H9 (cell line): ENCODE measurements around the gene ING1. TPM values are rescaled to one million over a fixed set of nuclear protein-coding genes. Genes with fewer than 3 reads are reported as not detected.
A peak's percentile ranks its signal among the peaks of the same experiment; 100 is the strongest.

ENCODE experiments used
- DNase-seq: peaks from one replicate; pipeline ENCODE4 v3.0.0-alpha.2; 2017
- H2AFZ ChIP-seq: one replicate; pipeline ENCODE4 v1.6.1; 2013; ENCODE audit warnings: mild to moderate bottlenecking, low read length, control low read depth, moderate library complexity
- H2AK5ac ChIP-seq: 2 replicates; pipeline ENCODE4 v1.6.1; 2013; ENCODE audit warnings: low read length, control low read depth, mixed read lengths; ENCODE audit not compliant: insufficient read length
- H2BK120ac ChIP-seq: one replicate; pipeline ENCODE4 v1.6.1; 2013; ENCODE audit warnings: low read depth, mild to moderate bottlenecking, low read length, control low read depth, inconsistent platforms; ENCODE audit not compliant: poor library complexity, severe bottlenecking
- H2BK12ac ChIP-seq: 2 replicates; pipeline ENCODE4 v1.6.1; 2013; ENCODE audit warnings: low read length, control low read depth, mixed read lengths, low read depth; ENCODE audit not compliant: insufficient read length
- H2BK15ac ChIP-seq: 2 replicates; pipeline ENCODE4 v1.6.1; 2013; ENCODE audit warnings: low read depth, low read length, control low read depth
- H2BK20ac ChIP-seq: one replicate; pipeline ENCODE4 v1.6.1; 2013; ENCODE audit warnings: low read depth, mild to moderate bottlenecking, low read length, control low read depth, inconsistent platforms; ENCODE audit not compliant: poor library complexity, severe bottlenecking
- H2BK5ac ChIP-seq: 2 replicates; pipeline ENCODE4 v1.6.1; 2013; ENCODE audit warnings: low read length, control low read depth, mixed read lengths; ENCODE audit not compliant: insufficient read length
- H3K14ac ChIP-seq: 2 replicates; pipeline ENCODE4 v1.6.1; 2013; ENCODE audit warnings: low read length, control low read depth; ENCODE audit not compliant: insufficient read depth
- H3K18ac ChIP-seq: 2 replicates; pipeline ENCODE4 v1.6.1; 2013; ENCODE audit warnings: low read depth, mild to moderate bottlenecking, mixed read lengths, low read length, control low read depth; ENCODE audit not compliant: insufficient read length
- H3K23ac ChIP-seq: 2 replicates; pipeline ENCODE4 v1.6.1; 2013; ENCODE audit warnings: low read length, control low read depth, mixed read lengths, low read depth; ENCODE audit not compliant: insufficient read length
- H3K23me2 ChIP-seq: 2 replicates; pipeline ENCODE4 v1.6.1; 2013; ENCODE audit warnings: low read depth, mild to moderate bottlenecking, mixed read lengths, low read length, control low read depth; ENCODE audit not compliant: insufficient read length, poor library complexity, severe bottlenecking
- H3K27ac ChIP-seq: 2 replicates; pipeline ENCODE4 v1.5.1; 2013; ENCODE audit warnings: low read length, control low read depth, mixed read lengths, low read depth; ENCODE audit not compliant: insufficient read length
- H3K27me3 ChIP-seq: 2 replicates; pipeline ENCODE4 v1.6.1; 2013; ENCODE audit warnings: low read length, control low read depth, inconsistent platforms; ENCODE audit not compliant: insufficient read depth
- H3K4ac ChIP-seq: 2 replicates; pipeline ENCODE4 v1.6.1; 2013; ENCODE audit warnings: low read depth, mild to moderate bottlenecking, control low read depth, inconsistent platforms, low read length, moderate library complexity
- H3K4me1 ChIP-seq: 2 replicates; pipeline ENCODE4 v1.6.1; 2013; ENCODE audit warnings: low read length, control low read depth, inconsistent platforms; ENCODE audit not compliant: insufficient read depth
- H3K4me2 ChIP-seq: 2 replicates; pipeline ENCODE4 v1.6.1; 2013; ENCODE audit warnings: low read length, control low read depth, mixed read lengths; ENCODE audit not compliant: insufficient read length, insufficient read depth
- H3K56ac ChIP-seq: 2 replicates; pipeline ENCODE4 v1.6.1; 2013; ENCODE audit warnings: low read depth, mild to moderate bottlenecking, mixed read lengths, low read length, control low read depth; ENCODE audit not compliant: insufficient read length
- H3K79me1 ChIP-seq: 2 replicates; pipeline ENCODE4 v1.6.1; 2013; ENCODE audit warnings: low read depth, mild to moderate bottlenecking, moderate library complexity, low read length, control low read depth, inconsistent platforms; ENCODE audit not compliant: insufficient read depth, poor library complexity, severe bottlenecking
- H3K79me2 ChIP-seq: 2 replicates; pipeline ENCODE4 v1.6.1; 2013; ENCODE audit warnings: low read length, control low read depth, inconsistent platforms; ENCODE audit not compliant: insufficient read depth
- H3K9ac ChIP-seq: 2 replicates; pipeline ENCODE4 v1.6.1; 2013; ENCODE audit warnings: low read length, control low read depth, mixed read lengths; ENCODE audit not compliant: insufficient read length; ENCODE audit errors: extremely low read depth
- H3K9me3 ChIP-seq: one replicate; pipeline ENCODE4 v1.6.1; 2013; ENCODE audit warnings: low read depth, low read length, inconsistent platforms; ENCODE audit not compliant: control insufficient read depth
- H3T11ph ChIP-seq: one replicate; pipeline ENCODE4 v1.6.1; 2013; ENCODE audit warnings: mild to moderate bottlenecking, low read length, control low read depth, inconsistent platforms
- H4K20me1 ChIP-seq: one replicate; pipeline ENCODE4 v1.6.1; 2013; ENCODE audit not compliant: control insufficient read depth, insufficient read length, insufficient read depth
- H4K5ac ChIP-seq: 2 replicates; pipeline ENCODE4 v1.6.1; 2013; ENCODE audit warnings: low read depth, mild to moderate bottlenecking, mixed read lengths, low read length, control low read depth; ENCODE audit not compliant: insufficient read length
- H4K8ac ChIP-seq: replicated peaks from 2 replicates; pipeline ENCODE4 v1.6.1; 2013; ENCODE audit warnings: low read length, control low read depth, mixed read lengths, low read depth; ENCODE audit not compliant: insufficient read length
- H4K91ac ChIP-seq: 2 replicates; pipeline ENCODE4 v1.6.1; 2013; ENCODE audit warnings: low read depth, mild to moderate bottlenecking, moderate library complexity, mixed read lengths, low read length, control low read depth; ENCODE audit not compliant: insufficient read length
- H3K27ac Mint-ChIP-seq, 3 experiments: 2 replicates in 2 of 3; 3 replicates in 1 of 3; pipeline ENCODE4 v1.8.0; 2020 to 2021; ENCODE audit warnings: mixed read lengths in 3 of 3, mild to moderate bottlenecking in 1 of 3, moderate library complexity in 1 of 3
- H3K27me3 Mint-ChIP-seq: 2 replicates; pipeline ENCODE4 v1.8.0; 2021; ENCODE audit warnings: low read depth, mild to moderate bottlenecking, moderate library complexity, mixed read lengths
- H3K36me3 Mint-ChIP-seq, 3 experiments: 2 replicates in 2 of 3; 3 replicates in 1 of 3; pipeline ENCODE4 v1.8.0; 2020 to 2021; ENCODE audit warnings: low read depth in 3 of 3, mixed read lengths in 3 of 3; ENCODE audit not compliant: insufficient read depth in 1 of 3
- H3K4me1 Mint-ChIP-seq, 2 experiments: 2 replicates each; pipeline ENCODE4 v1.8.0; 2020; ENCODE audit warnings: mixed read lengths in 2 of 2
- H3K4me3 Mint-ChIP-seq, 2 experiments: 2 replicates in 1 of 2; 3 replicates in 1 of 2; pipeline ENCODE4 v1.8.0; 2020 to 2021; ENCODE audit warnings: mild to moderate bottlenecking in 2 of 2, mixed read lengths in 2 of 2, moderate library complexity in 1 of 2
- H3K9me3 Mint-ChIP-seq, 2 experiments: 2 replicates in 1 of 2; 3 replicates in 1 of 2; pipeline ENCODE4 v1.8.0; 2020; ENCODE audit warnings: mild to moderate bottlenecking in 2 of 2, mixed read lengths in 2 of 2, moderate library complexity in 1 of 2
- whole genome bisulfite sequencing: extraction: QIAGEN DNeasy Blood & Tissue Kit; methylation state at CpG from one replicate; pipeline ENCODE4 v1.1.7; 2013; ENCODE audit warnings: missing lambda C conversion rate, low lambda C conversion rate, mixed read lengths; ENCODE audit not compliant: insufficient read length; ENCODE audit errors: extremely low coverage; 5-methylcytosine and 5-hydroxymethylcytosine counted together
- total RNA-seq: library from RNA; stranded (reverse); gene quantifications from 2 replicates; pipeline ENCODE4 v1.2.1, GENCODE V29; 2021
- TF ChIP-seq, protein P1 (sequence below): fragments of 200-600 bp; sonication (generic); conservative IDR thresholded peaks from 3 replicates; pipeline ENCODE4 v1.8.0; 2021; ENCODE audit warnings: antibody characterized with exemption, mild to moderate bottlenecking

Gene ING1
- total RNA-seq, 1 experiment from 2014 or later, result 17.3 TPM

GRCh38 chr13:110714797-110715394 is 1.4 kb downstream of the ING1 start:
- peaks cover 35% of the 10 kb centered on the region; the same call in 1 of the 2 replicates for H3K79me2 ChIP-seq
- peak; percentile 63 for DNase-seq
- peaks cover 4% of the 10 kb centered on the region for H3K23me2 ChIP-seq
- H2AFZ ChIP-seq, result no peak overlapping the region
- TF ChIP-seq, protein P1, sequence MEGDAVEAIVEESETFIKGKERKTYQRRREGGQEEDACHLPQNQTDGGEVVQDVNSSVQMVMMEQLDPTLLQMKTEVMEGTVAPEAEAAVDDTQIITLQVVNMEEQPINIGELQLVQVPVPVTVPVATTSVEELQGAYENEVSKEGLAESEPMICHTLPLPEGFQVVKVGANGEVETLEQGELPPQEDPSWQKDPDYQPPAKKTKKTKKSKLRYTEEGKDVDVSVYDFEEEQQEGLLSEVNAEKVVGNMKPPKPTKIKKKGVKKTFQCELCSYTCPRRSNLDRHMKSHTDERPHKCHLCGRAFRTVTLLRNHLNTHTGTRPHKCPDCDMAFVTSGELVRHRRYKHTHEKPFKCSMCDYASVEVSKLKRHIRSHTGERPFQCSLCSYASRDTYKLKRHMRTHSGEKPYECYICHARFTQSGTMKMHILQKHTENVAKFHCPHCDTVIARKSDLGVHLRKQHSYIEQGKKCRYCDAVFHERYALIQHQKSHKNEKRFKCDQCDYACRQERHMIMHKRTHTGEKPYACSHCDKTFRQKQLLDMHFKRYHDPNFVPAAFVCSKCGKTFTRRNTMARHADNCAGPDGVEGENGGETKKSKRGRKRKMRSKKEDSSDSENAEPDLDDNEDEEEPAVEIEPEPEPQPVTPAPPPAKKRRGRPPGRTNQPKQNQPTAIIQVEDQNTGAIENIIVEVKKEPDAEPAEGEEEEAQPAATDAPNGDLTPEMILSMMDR, result no peak
- no peaks in the 10 kb centered on the region for H3K9me3 ChIP-seq
- no peak overlapping the region for H3K4ac ChIP-seq
- H2BK15ac ChIP-seq, result no peak overlapping the region
- H3K18ac ChIP-seq, result peak overlapping the region; percentile 38
- H3T11ph ChIP-seq, result no peak overlapping the region
- no peaks in the 10 kb centered on the region for H4K20me1 ChIP-seq
- no peak overlapping the region for H2BK120ac ChIP-seq
- peak overlapping the region; percentile 59; the same call in 1 of the 2 replicates for H3K14ac ChIP-seq
- H4K91ac ChIP-seq, result no peak overlapping the region
- no peak overlapping the region for H2BK20ac ChIP-seq
- Mint-ChIP-seq H3K27me3 (no peaks in the 10 kb centered on the region; the same call in 1 of the 2 replicates), H3K4me3 (peak overlapping the region; percentile 94 to 97), H3K4me1 (peaks cover 22 to 24% of the 10 kb centered on the region in 2 experiments), H3K27ac (peak overlapping the region; percentile 96 to 99 (median 96)), H3K9me3 (peaks cover 0 to 2% of the 10 kb centered on the region in 2 experiments; a peak in 2 of 5 replicates), H3K36me3 (peaks cover 8 to 12% (median 9%) of the 10 kb centered on the region in 3 experiments; a peak in 6 of 7 replicates)
- H3K56ac ChIP-seq, result no peak overlapping the region
- no peak overlapping the region for H2BK5ac ChIP-seq
- no peak overlapping the region for H3K27ac ChIP-seq
- WGBS, result no CpG with 5 or more reads among the region's 49 CpGs
- H3K79me1 ChIP-seq, result peaks cover 3% of the 10 kb centered on the region
- H3K4me2 ChIP-seq, result peak overlapping the region; percentile 68
- no peak overlapping the region for H2AK5ac ChIP-seq
- H3K9ac ChIP-seq, result peak overlapping the region; percentile 83
- no peak overlapping the region for H4K5ac ChIP-seq
- H3K27me3 ChIP-seq, result no peaks in the 10 kb centered on the region
- no peak overlapping the region for H2BK12ac ChIP-seq
- no peaks in the 10 kb centered on the region for H3K4me1 ChIP-seq
- H4K8ac ChIP-seq, result no peak overlapping the region
- no peak overlapping the region for H3K23ac ChIP-seq
